Spleen (tissue), 7 donors: ENCODE results near the gene C6orf52.
"Not testable (repeated sequence)": the region's sequence is repeated elsewhere in the genome, so short reads cannot be mapped to it uniquely, and the experiment has no call there.

Experiments
- POLR2A ChIP-seq, 3 donors: fragments of 450-650 bp; IDR thresholded peaks; one replicate each; pipeline ENCODE4 v1.5.1; 2017; ENCODE audit warnings: antibody characterized with exemption in 3 of 3, mild to moderate bottlenecking in 1 of 3
- POLR2AphosphoS5 ChIP-seq, 3 donors: sonication (generic); formaldehyde crosslinking; IDR thresholded peaks; one replicate each; pipeline ENCODE4 v1.5.1; 2017; ENCODE audit warnings: antibody characterized with exemption in 3 of 3
- TF ChIP-seq, protein P1 (sequence below), 11 experiments: fragments of 200-600 bp in 7 of 11; fragments of 450-650 bp in 4 of 11; sonication (generic) in 4 of 11; IDR thresholded peaks in 8 of 11; conservative IDR thresholded peaks in 3 of 11; 1 replicate in 7 of 11; 2 replicates in 4 of 11; pipeline versions ENCODE4 v1.4.0 to v1.8.0; 2016 to 2021; ENCODE audit warnings: antibody characterized with exemption in 11 of 11, inconsistent platforms in 4 of 11, mild to moderate bottlenecking in 1 of 11
- donor health status: DM: no; HTN: no; CAD: no; lungs with moderate emphysema.
- donor health status: DM: no; HTN: no; CAD: no.
- donor health status: DM: no; HTN: no; CAD: no.

GRCh38 chr6:10660431-10661191 is 33.8 kb downstream of the C6orf52 start:
- not testable (repeated sequence) for TF ChIP-seq POLR2A, POLR2AphosphoS5 (IDR thresholded peaks at IDR 0.05)
- TF ChIP-seq, protein P1, sequence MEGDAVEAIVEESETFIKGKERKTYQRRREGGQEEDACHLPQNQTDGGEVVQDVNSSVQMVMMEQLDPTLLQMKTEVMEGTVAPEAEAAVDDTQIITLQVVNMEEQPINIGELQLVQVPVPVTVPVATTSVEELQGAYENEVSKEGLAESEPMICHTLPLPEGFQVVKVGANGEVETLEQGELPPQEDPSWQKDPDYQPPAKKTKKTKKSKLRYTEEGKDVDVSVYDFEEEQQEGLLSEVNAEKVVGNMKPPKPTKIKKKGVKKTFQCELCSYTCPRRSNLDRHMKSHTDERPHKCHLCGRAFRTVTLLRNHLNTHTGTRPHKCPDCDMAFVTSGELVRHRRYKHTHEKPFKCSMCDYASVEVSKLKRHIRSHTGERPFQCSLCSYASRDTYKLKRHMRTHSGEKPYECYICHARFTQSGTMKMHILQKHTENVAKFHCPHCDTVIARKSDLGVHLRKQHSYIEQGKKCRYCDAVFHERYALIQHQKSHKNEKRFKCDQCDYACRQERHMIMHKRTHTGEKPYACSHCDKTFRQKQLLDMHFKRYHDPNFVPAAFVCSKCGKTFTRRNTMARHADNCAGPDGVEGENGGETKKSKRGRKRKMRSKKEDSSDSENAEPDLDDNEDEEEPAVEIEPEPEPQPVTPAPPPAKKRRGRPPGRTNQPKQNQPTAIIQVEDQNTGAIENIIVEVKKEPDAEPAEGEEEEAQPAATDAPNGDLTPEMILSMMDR (IDR thresholded peaks at IDR 0.05 in 8 of 11, conservative IDR thresholded peaks at IDR 0.05 in 3 of 11) = not testable (repeated sequence)
